ENCODE results near the gene GSN. TPM values are rescaled to one million over a fixed set of nuclear protein-coding genes. Genes with fewer than 3 reads are reported as not detected.

The GSN gene
- polyA plus RNA-seq, 3 donors, result 67.4 to 187 (median 95.8) TPM

DNA sequence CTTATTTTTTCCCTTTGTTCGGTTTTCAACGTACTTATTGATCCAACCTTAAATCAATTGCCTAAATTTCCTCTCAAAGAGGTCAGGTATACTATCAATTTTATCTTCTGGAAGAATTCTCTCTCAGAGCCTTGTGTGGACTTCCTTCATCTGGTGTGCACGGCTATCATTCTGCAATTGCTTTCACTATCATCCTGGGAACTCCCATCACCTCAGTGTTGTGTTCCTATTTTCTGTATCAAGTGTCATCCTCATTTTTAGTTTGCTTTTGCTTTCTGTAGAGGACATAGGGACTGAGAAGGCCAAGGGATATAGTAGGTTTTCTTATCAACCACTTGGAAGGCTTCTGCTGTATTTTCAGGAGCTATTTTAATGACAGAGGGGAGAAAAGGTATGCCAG lies 90.8 kb downstream of the GSN start:
- Histone ChIP-seq H3K4me3 (replicated peaks in 1 of 3; ENCODE audit: low read depth in 2 of 3, low read length in 3 of 3) (peak overlapping the region in 1 of 3 experiments; percentile 29), H3K9ac (ENCODE audit: insufficient read depth, low read length, poor library complexity, severe bottlenecking) (no peak overlapping the region), H3K27me3 (ENCODE audit: control insufficient read depth in 2 of 2, insufficient read depth in 2 of 2, low read length in 2 of 2) (no peaks in the 10 kb centered on the region), H3K27ac (ENCODE audit: low read depth in 1 of 2, low read length in 2 of 2) (peak overlapping the region in 1 of 2 donors; percentile 57), H3K9me3 (replicated peaks in 1 of 2; ENCODE audit: control insufficient read depth in 1 of 2, insufficient read depth in 1 of 2, low read length in 2 of 2) (no peaks in the 10 kb centered on the region), H3K79me2 (ENCODE audit: insufficient read depth, low read length) (peaks cover 37% of the 10 kb centered on the region), H4K20me1 (ENCODE audit: insufficient read depth, low read length) (no peaks in the 10 kb centered on the region), H3K4me2 (replicated peaks; ENCODE audit: extremely low read depth, low read length, poor library complexity, severe bottlenecking) (peak overlapping the region; percentile 42), H3K36me3 (replicated peaks in 1 of 2; ENCODE audit: control insufficient read depth in 1 of 2, insufficient read depth in 2 of 2, low read length in 2 of 2) (peaks cover 0 to 10% of the 10 kb centered on the region in 2 donors), H3K4me1 (ENCODE audit: control insufficient read depth in 1 of 2, insufficient read depth in 2 of 2, low read length in 2 of 2) (peaks cover 38 to 44% of the 10 kb centered on the region in 2 donors), H2AFZ (ENCODE audit: insufficient read depth, low read depth, low read length, poor library complexity, severe bottlenecking) (no peak overlapping the region)
- no CpG with 5 or more reads among the region's 3 CpGs for WGBS (ENCODE audit: insufficient coverage)
- intact Hi-C loops (cut with micrococcal nuclease), result no loop called here
- Mint-ChIP-seq H3K36me3 (peaks cover 8 to 19% of the 10 kb centered on the region in 2 donors), H3K4me1 (peaks cover 47% of the 10 kb centered on the region), H3K27me3 (ENCODE audit: low read depth in 3 of 3) (no peaks in the 10 kb centered on the region), H3K9me3 (peaks cover 0 to 1% (median 0%) of the 10 kb centered on the region in 7 donors), H3K4me3 (peak overlapping the region; percentile 9 to 72), H3K27ac (peak overlapping the region; percentile 30 to 92 (median 80))
- DNase-seq, result peak; percentile 27 to 72 (median 38)
- TF ChIP-seq, protein P1, sequence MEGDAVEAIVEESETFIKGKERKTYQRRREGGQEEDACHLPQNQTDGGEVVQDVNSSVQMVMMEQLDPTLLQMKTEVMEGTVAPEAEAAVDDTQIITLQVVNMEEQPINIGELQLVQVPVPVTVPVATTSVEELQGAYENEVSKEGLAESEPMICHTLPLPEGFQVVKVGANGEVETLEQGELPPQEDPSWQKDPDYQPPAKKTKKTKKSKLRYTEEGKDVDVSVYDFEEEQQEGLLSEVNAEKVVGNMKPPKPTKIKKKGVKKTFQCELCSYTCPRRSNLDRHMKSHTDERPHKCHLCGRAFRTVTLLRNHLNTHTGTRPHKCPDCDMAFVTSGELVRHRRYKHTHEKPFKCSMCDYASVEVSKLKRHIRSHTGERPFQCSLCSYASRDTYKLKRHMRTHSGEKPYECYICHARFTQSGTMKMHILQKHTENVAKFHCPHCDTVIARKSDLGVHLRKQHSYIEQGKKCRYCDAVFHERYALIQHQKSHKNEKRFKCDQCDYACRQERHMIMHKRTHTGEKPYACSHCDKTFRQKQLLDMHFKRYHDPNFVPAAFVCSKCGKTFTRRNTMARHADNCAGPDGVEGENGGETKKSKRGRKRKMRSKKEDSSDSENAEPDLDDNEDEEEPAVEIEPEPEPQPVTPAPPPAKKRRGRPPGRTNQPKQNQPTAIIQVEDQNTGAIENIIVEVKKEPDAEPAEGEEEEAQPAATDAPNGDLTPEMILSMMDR (IDR thresholded peaks at IDR 0.05), result no peak

GRCh38 chr9:121359351-121360294 lies 91.7 kb downstream of the GSN start:
- Mint-ChIP-seq H3K27me3 (ENCODE audit: low read depth in 3 of 3) (no peaks in the 10 kb centered on the region), H3K9me3 (peaks cover 0 to 1% (median 0%) of the 10 kb centered on the region in 7 donors), H3K27ac (peak overlapping the region in 6 of 7 donors; percentile 30 to 92 (median 84)), H3K4me3 (no peak overlapping the region), H3K36me3 (peaks cover 8 to 16% of the 10 kb centered on the region in 2 donors), H3K4me1 (peaks cover 49% of the 10 kb centered on the region)
- intact Hi-C loops (cut with micrococcal nuclease), result no loop called here
- Histone ChIP-seq H3K4me1 (ENCODE audit: control insufficient read depth in 1 of 2, insufficient read depth in 2 of 2, low read length in 2 of 2) (peaks cover 38 to 46% of the 10 kb centered on the region in 2 donors), H3K9ac (ENCODE audit: insufficient read depth, low read length, poor library complexity, severe bottlenecking) (no peak overlapping the region), H3K79me2 (ENCODE audit: insufficient read depth, low read length) (peaks cover 45% of the 10 kb centered on the region), H2AFZ (ENCODE audit: insufficient read depth, low read depth, low read length, poor library complexity, severe bottlenecking) (no peak overlapping the region), H3K27ac (ENCODE audit: low read depth in 1 of 2, low read length in 2 of 2) (peak overlapping the region in 1 of 2 donors; percentile 57), H3K36me3 (replicated peaks in 1 of 2; ENCODE audit: control insufficient read depth in 1 of 2, insufficient read depth in 2 of 2, low read length in 2 of 2) (peaks cover 0 to 10% of the 10 kb centered on the region in 2 donors), H3K4me2 (replicated peaks; ENCODE audit: extremely low read depth, low read length, poor library complexity, severe bottlenecking) (no peak overlapping the region), H3K4me3 (replicated peaks in 1 of 3; ENCODE audit: low read depth in 2 of 3, low read length in 3 of 3) (no peak overlapping the region), H4K20me1 (ENCODE audit: insufficient read depth, low read length) (no peaks in the 10 kb centered on the region), H3K27me3 (ENCODE audit: control insufficient read depth in 2 of 2, insufficient read depth in 2 of 2, low read length in 2 of 2) (no peaks in the 10 kb centered on the region), H3K9me3 (replicated peaks in 1 of 2; ENCODE audit: control insufficient read depth in 1 of 2, insufficient read depth in 1 of 2, low read length in 2 of 2) (no peaks in the 10 kb centered on the region)
- TF ChIP-seq, protein P1 (IDR thresholded peaks at IDR 0.05), result no peak
- no peak for DNase-seq
- 40% methylated on average over 1 of the region's 3 CpGs for WGBS (ENCODE audit: insufficient coverage)

Measured in CD14-positive monocyte (primary cell).